GM20000 (cell line): Measurements from ENCODE around the gene RAI2.

ENCODE experiments used
- DNase-seq: peaks from one replicate; pipeline ENCODE4 v3.0.0; 2012; ENCODE audit warnings: low spot score
- TF ChIP-seq, protein P1 (sequence below): IDR thresholded peaks from 2 replicates; pipeline ENCODE4 v1.5.1; 2012; ENCODE audit warnings: mild to moderate bottlenecking, control low read depth; ENCODE audit errors: extremely low read depth, missing control alignments

Gene RAI2

DNA sequence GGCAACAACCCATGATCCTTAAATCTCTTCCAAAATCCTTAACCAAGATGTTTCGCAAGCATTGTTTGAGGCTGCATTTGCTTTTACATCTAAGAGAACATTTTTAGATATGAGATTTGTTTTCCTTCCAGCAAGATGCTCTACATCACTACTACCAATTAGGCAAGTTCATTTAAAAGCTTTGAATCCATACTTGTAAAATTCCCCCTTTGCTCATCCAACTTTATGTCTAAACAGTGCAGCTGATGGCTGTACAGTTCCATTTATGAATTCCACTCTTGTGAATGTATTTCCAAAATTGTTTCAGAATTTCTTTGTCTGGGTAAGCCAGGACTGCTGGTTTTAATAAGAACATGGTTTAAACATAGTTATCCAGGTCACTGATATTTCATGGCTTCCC is 31.5 kb downstream of the RAI2 start:
- no peak for DNase-seq

DNA sequence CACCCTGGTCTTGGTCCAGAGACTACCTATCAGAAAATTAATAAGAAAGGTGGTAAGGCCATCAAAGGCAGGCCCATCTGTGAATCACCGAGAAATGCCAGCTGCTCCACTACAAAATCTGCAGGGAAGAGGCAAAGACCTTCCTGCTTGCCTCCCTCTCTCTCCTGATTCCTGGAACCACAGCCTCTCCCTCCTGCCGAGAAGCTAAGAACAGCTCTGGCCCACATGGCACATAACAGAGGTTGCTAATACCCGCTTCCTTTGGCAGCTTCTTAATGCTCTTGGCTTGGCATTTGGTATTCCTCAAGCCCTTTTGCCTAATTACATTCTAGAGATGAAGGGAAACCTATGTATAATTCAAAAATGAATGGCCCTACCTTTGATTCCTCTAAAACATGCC is 32.9 kb downstream of the RAI2 start:
- no peak for DNase-seq
- TF ChIP-seq, protein P1, sequence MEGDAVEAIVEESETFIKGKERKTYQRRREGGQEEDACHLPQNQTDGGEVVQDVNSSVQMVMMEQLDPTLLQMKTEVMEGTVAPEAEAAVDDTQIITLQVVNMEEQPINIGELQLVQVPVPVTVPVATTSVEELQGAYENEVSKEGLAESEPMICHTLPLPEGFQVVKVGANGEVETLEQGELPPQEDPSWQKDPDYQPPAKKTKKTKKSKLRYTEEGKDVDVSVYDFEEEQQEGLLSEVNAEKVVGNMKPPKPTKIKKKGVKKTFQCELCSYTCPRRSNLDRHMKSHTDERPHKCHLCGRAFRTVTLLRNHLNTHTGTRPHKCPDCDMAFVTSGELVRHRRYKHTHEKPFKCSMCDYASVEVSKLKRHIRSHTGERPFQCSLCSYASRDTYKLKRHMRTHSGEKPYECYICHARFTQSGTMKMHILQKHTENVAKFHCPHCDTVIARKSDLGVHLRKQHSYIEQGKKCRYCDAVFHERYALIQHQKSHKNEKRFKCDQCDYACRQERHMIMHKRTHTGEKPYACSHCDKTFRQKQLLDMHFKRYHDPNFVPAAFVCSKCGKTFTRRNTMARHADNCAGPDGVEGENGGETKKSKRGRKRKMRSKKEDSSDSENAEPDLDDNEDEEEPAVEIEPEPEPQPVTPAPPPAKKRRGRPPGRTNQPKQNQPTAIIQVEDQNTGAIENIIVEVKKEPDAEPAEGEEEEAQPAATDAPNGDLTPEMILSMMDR: no peak

More for the DNA sequence above, 31.5 kb downstream of the RAI2 start:
- TF ChIP-seq, protein P1: no peak

DNA sequence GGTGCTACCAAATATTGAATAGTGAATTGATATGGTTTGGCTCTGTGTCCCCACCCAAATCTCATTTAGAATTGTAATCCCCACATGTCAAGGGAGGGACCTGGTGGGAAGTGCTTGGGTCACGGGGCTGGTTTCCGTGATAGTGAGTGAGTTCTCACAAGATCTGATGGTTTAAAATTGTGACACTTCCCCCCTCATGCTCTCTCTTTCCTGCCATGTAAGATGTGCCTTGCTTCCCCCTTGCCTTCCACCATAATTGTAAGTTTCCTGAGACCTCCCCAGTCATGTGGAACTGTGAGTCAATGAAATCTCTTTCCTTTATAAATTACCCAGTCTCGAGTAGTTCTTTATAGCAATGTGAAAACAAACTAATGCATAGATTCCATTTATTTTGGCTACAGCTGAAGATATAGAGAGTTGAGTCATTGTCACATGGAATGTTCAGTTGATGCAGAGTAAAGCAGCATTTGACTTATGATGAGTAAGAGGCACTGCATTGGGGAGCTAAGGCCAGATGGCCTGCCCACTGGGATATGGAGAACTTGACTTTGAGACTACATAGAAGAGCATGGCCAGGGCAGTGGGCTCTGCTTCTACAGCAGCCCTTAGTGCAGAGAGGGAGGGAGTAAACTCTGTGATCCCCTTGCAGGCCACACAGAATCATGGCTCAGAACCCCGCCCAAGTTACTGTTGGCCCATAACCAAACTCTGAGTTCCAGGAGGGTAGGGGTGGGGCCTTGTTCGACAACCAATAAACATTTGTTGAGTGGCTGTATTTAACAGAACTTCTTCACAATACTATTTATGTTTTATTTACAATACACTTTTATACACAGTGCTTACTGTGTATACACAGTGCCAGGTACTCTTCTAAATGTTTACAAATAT is 34.2 kb downstream of the RAI2 start:
- TF ChIP-seq, protein P1: no peak
- DNase-seq: no peak

DNA sequence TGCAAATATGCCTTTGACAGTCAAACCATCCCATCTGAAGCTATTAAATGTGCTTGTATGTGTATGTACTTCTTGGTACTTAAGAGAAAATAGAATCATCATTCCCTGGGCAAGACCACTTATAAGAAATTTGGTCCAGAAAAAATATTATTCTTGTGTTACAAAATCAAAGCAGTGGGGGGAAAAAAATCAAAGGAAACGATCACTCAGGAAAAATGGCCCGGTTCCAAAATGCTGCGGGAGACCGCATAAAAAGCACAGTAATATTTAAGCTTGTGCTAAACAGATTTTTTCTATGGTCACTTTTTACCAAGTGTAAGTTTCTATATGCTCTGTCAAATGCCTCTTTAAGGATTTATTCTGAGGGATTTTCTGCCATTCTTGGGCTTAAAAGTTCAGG is 36.1 kb downstream of the RAI2 start:
- no peak for DNase-seq
- TF ChIP-seq, protein P1: no peak

DNA sequence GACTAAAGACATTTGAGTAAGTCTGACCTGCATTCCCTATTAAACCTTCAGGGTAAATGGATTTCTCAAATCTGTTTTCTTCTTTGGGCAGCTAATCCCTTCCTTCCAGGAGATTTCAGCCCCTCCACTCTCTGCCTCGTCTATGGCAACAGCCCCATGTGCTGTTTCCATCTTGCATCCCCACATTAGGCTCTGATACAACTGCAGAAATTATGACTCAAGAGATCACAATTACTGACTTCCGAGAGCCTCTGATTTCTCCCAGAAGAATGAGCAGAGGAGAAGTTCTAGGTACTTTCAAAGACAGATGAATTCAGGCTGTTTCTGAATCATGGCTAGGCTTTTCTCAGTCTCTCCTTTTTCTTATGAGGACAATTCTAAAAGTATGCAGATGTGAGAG is 38.7 kb downstream of the RAI2 start:
- TF ChIP-seq, protein P1: no peak
- DNase-seq: no peak

DNA sequence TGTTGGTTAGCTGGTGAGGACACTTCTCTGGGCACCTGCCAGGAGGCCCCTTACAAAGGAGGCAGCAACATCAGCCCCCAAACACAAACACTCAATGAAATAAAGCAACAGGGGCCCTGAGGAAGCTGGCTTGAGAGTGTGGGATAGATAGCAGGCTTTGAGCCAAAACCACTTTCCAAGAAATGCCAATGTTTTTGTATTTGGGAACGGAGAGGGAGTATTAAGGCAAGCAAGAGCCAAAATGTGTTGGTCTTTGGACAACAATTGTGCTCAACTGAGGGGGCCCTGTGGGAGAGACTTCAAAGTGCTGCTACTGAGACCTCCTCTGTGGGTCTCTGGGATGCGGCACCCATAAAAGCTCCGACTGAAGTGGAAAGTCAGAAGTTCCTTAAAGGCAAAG is 41.0 kb downstream of the RAI2 start:
- DNase-seq: no peak
- TF ChIP-seq, protein P1: no peak

DNA sequence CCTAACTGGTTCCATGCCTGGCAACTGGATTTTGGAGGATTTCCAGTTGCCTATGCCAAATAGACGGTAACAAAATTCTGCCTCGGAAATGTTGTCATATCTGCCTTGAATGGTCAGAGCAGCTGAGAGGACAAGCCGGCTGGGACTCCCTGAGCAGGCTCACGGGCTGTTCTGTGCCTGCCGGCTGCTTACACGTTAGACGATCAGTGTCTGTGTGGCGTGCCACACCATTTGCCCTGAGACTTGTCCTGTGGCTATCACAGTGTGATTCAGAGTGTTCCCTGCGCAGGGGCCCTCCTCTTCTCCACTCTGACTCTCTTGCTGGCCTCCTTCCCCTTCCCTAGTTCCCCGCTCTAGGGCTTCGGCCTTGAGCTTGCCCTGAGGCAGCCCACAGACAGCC is 42.4 kb downstream of the RAI2 start:
- no peak for DNase-seq
- TF ChIP-seq, protein P1: no peak
